A549 (cell line): ENCODE results near the gene LPAR1. TPM values are rescaled to one million over a fixed set of nuclear protein-coding genes. Genes with fewer than 3 reads are reported as not detected.
A peak's percentile ranks its signal among the peaks of the same experiment; 100 is the strongest.

Experiments
- ATAC-seq, 2 experiments: fragments of 200-7000 bp in 1 of 2; fragments of >200 bp in 1 of 2; cut with Nextera tagmentation in 1 of 2; cut with Tn5 transposase in 1 of 2; 3 replicates each; pipeline versions ENCODE4 v1.8.0 to v1.9.1; 2018 to 2020; ENCODE audit warnings: mild to moderate bottlenecking in 1 of 2, moderate library complexity in 1 of 2
- CTCF ChIA-PET: fragments of 300-600 bp; sonication (Branson Sonifier 250); formaldehyde crosslinking; extraction: SDS; loops from one replicate; lab custom pipeline; 2021; ENCODE audit warnings: antibody characterized with exemption, inconsistent platforms; lab: Yijun Ruan, JAX
- POLR2A ChIA-PET: fragments of 350-600 bp; formaldehyde crosslinking; extraction: SDS; loops from one replicate; lab custom pipeline; 2021; ENCODE audit warnings: antibody characterized with exemption, inconsistent platforms; lab: Yijun Ruan, JAX
- DNase-seq, 2 experiments: peaks; one replicate each; pipeline versions ENCODE4 v3.0.0 to v3.0.0-alpha.2; 2011 to 2016; ENCODE audit warnings: low read depth in 1 of 2, low spot score in 1 of 2
- FAIRE-seq: peaks from 2 replicates; lab custom pipeline; 2011; peaks lifted over from hg19 to GRCh38; lab: Jason Lieb, UNC
- H3K27ac ChIP-seq, 2 experiments: fragments of >200 bp; sonication (Bioruptor Twin); formaldehyde crosslinking; 3 replicates each; pipeline ENCODE4 v1.5.1; 2016 to 2017
- H3K4me1 ChIP-seq: fragments of >200 bp; sonication (Bioruptor Twin); formaldehyde crosslinking; 3 replicates; pipeline ENCODE4 v1.6.1; 2016
- H3K4me2 ChIP-seq: fragments of >200 bp; sonication (Bioruptor Twin); formaldehyde crosslinking; 3 replicates; pipeline ENCODE4 v1.6.1; 2016
- H3K4me3 ChIP-seq: fragments of >200 bp; sonication (Bioruptor Twin); formaldehyde crosslinking; 3 replicates; pipeline ENCODE4 v1.5.1; 2016
- H3K9me3 ChIP-seq: fragments of >200 bp; sonication (Bioruptor Twin); formaldehyde crosslinking; 3 replicates; pipeline ENCODE4 v1.6.1; 2016
- GATA3 ChIP-seq: IDR thresholded peaks from 2 replicates; pipeline ENCODE4 v1.6.1; 2012; ENCODE audit warnings: borderline replicate concordance
- HEYL ChIP-seq: fragments of 250-450 bp; sonication (Bioruptor Pico); IDR thresholded peaks from 2 replicates; pipeline ENCODE4 v1.8.0; 2021; ENCODE audit warnings: mild to moderate bottlenecking, moderate library complexity
- HMGXB4 ChIP-seq: fragments of 250-450 bp; sonication (Bioruptor Pico); IDR thresholded peaks from 2 replicates; pipeline ENCODE4 v1.5.0; 2021; ENCODE audit warnings: mild to moderate bottlenecking, moderate library complexity, borderline replicate concordance
- NPAS2 ChIP-seq: fragments of 250-450 bp; sonication (Bioruptor Pico); IDR thresholded peaks from 2 replicates; pipeline ENCODE4 v1.8.0; 2022; ENCODE audit warnings: mild to moderate bottlenecking, moderate library complexity, borderline replicate concordance
- POLR2A ChIP-seq: IDR thresholded peaks from 2 replicates; pipeline ENCODE4 v1.6.1; 2012; ENCODE audit warnings: mild to moderate bottlenecking, low read length
- POLR2AphosphoS2 ChIP-seq: conservative IDR thresholded peaks from 2 replicates; pipeline ENCODE4 v1.6.1; 2012; ENCODE audit warnings: low read length, improper control_type of control experiment, inconsistent platforms
- RAD21 ChIP-seq, 2 experiments: fragments of >200 bp in 1 of 2; sonication (Bioruptor Twin) in 1 of 2; formaldehyde crosslinking in 1 of 2; IDR thresholded peaks in 1 of 2; conservative IDR thresholded peaks in 1 of 2; 2 replicates in 1 of 2; 3 replicates in 1 of 2; pipeline ENCODE4 v1.6.1; 2012 to 2018; ENCODE audit warnings: inconsistent platforms in 1 of 2
- RARB ChIP-seq: fragments of 250-450 bp; sonication (Bioruptor Pico); IDR thresholded peaks from 2 replicates; pipeline ENCODE4 v1.8.0; 2021; ENCODE audit warnings: mild to moderate bottlenecking, moderate library complexity
- SREBF2 ChIP-seq: fragments of 450-650 bp; IDR thresholded peaks from 2 replicates; pipeline ENCODE4 v1.6.1; 2014; ENCODE audit warnings: mild to moderate bottlenecking, moderate library complexity
- TP53 ChIP-seq: fragments of 250-450 bp; sonication (Bioruptor Pico); IDR thresholded peaks from 2 replicates; pipeline ENCODE4 v1.5.0; 2021; ENCODE audit warnings: mild to moderate bottlenecking, moderate library complexity
- ZFP36 ChIP-seq: fragments of 450-650 bp; IDR thresholded peaks from 2 replicates; pipeline ENCODE4 v1.6.1; 2014; ENCODE audit warnings: borderline replicate concordance; ENCODE audit not compliant: partially characterized antibody
- ZNF302 ChIP-seq: fragments of 250-450 bp; sonication (Bioruptor Pico); IDR thresholded peaks from 2 replicates; pipeline ENCODE4 v1.9.0; 2021; ENCODE audit warnings: inconsistent platforms, mild to moderate bottlenecking, moderate library complexity
- WGBS: methylation state at CpG from one replicate; pipeline ENCODE4 v1.1.6; 2017; ENCODE audit errors: missing lambda C conversion rate; 5-methylcytosine and 5-hydroxymethylcytosine counted together
- polyA minus RNA-seq: library from RNA; depleted of rRNA, polyadenylated mRNA; stranded (reverse); fragments of >200 nt; gene quantifications from 2 replicates; pipeline ENCODE4 v1.2.3, GENCODE V29; 2011; rRNA and poly(A)+ RNA removed
- polyA plus RNA-seq, 4 experiments: library from polyadenylated mRNA; depleted of rRNA in 3 of 4; stranded (reverse); fragments of >200 nt; fragmentation: RNase III in 1 of 4; extraction: RNeasy Plus Mini Kit Qiagen cat#74134 plus additional on column Dnase treatment in 1 of 4; gene quantifications; 2 replicates in 3 of 4; 3 replicates in 1 of 4; pipeline ENCODE4 v1.2.3, GENCODE V29; 2011 to 2017
- TF ChIP-seq, protein P1 (sequence below): fragments of 450-650 bp; IDR thresholded peaks from 2 replicates; pipeline ENCODE4 v1.6.1; 2014; ENCODE audit warnings: antibody characterized with exemption
- TF ChIP-seq, protein P2 (sequence below): IDR thresholded peaks from 2 replicates; pipeline ENCODE4 v1.6.1; 2012; ENCODE audit warnings: low read depth, borderline replicate concordance
- TF ChIP-seq, protein P3 (sequence below): fragments of >200 bp; sonication (Bioruptor Twin); formaldehyde crosslinking; IDR thresholded peaks from 3 replicates; pipeline ENCODE4 v1.5.1; 2016
- TF ChIP-seq, protein P4 (sequence below): fragments of >200 bp; sonication (Bioruptor Twin); formaldehyde crosslinking; IDR thresholded peaks from 2 replicates; pipeline ENCODE4 v1.6.1; 2016
- TF ChIP-seq, protein P5 (sequence below): IDR thresholded peaks from 2 replicates; pipeline ENCODE4 v1.6.1; 2012

Gene LPAR1
- polyA plus RNA-seq (2011; rRNA removed) = 33.7 and 40.1 TPM in 2 replicates
- polyA plus RNA-seq (2012; cell fraction: cytosol; rRNA removed) = 14.1 and 17.6 TPM in 2 replicates
- 13.1 and 14.5 TPM in 2 replicates for polyA plus RNA-seq (2012; cell fraction: nucleus; rRNA removed)
- polyA plus RNA-seq (2017; fragmentation: RNase III; extraction: RNeasy Plus Mini Kit Qiagen cat#74134 plus additional on column Dnase treatment) = 14.9 to 15.8 TPM (median 15.8 TPM) in 3 replicates
- polyA minus RNA-seq = 112 and 160 TPM in 2 replicates

- H3K9me3 ChIP-seq = no peaks in the 10 kb centered on the region
- ChIA-PET CTCF (interaction anchor here (0.7 to 1.5 kb wide), 3 partner anchors 12 to 364 kb away, joined by 3 to 4 read pairs (median 3); no protein-coding TSS in a partner anchor), POLR2A (interaction anchor here (0.6 to 1.2 kb wide), 3 partner anchors 331 to 400 kb away, joined by 4 to 6 read pairs (median 6); no protein-coding TSS in a partner anchor)
- DNase-seq = peak in 1 of 2 experiments; percentile 65
- 4% methylated on average over 26 of the region's 72 CpGs for WGBS
- peaks cover 37% of the 10 kb centered on the region for H3K4me1 ChIP-seq
- H3K4me3 ChIP-seq = peak within 1 kb of the TSS; percentile 70
- FAIRE-seq = no peak
- TF ChIP-seq HMGXB4 (no peak), ZFP36 (no peak), HEYL (CRISPR knock-in tag) (no peak), RARB (CRISPR knock-in tag) (no peak), POLR2A (peak; percentile 19; the same call in 1 of the 2 replicates), GATA3 (no peak), NPAS2 (CRISPR knock-in tag) (no peak), ZNF302 (CRISPR knock-in tag) (no peak), RAD21 (conservative IDR thresholded peaks at IDR 0.05 in 1 of 2, IDR thresholded peaks at IDR 0.05 in 1 of 2) (no peak), POLR2AphosphoS2 (no peak), SREBF2 (no peak)
- TF ChIP-seq, protein P1, sequence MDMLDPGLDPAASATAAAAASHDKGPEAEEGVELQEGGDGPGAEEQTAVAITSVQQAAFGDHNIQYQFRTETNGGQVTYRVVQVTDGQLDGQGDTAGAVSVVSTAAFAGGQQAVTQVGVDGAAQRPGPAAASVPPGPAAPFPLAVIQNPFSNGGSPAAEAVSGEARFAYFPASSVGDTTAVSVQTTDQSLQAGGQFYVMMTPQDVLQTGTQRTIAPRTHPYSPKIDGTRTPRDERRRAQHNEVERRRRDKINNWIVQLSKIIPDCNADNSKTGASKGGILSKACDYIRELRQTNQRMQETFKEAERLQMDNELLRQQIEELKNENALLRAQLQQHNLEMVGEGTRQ = no peak
- TF ChIP-seq, protein P2, sequence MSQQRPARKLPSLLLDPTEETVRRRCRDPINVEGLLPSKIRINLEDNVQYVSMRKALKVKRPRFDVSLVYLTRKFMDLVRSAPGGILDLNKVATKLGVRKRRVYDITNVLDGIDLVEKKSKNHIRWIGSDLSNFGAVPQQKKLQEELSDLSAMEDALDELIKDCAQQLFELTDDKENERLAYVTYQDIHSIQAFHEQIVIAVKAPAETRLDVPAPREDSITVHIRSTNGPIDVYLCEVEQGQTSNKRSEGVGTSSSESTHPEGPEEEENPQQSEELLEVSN = peak; percentile 61; the same call in 1 of the 2 replicates
- TF ChIP-seq, protein P3, sequence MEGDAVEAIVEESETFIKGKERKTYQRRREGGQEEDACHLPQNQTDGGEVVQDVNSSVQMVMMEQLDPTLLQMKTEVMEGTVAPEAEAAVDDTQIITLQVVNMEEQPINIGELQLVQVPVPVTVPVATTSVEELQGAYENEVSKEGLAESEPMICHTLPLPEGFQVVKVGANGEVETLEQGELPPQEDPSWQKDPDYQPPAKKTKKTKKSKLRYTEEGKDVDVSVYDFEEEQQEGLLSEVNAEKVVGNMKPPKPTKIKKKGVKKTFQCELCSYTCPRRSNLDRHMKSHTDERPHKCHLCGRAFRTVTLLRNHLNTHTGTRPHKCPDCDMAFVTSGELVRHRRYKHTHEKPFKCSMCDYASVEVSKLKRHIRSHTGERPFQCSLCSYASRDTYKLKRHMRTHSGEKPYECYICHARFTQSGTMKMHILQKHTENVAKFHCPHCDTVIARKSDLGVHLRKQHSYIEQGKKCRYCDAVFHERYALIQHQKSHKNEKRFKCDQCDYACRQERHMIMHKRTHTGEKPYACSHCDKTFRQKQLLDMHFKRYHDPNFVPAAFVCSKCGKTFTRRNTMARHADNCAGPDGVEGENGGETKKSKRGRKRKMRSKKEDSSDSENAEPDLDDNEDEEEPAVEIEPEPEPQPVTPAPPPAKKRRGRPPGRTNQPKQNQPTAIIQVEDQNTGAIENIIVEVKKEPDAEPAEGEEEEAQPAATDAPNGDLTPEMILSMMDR = 0 out of 3 replicates have a peak, but pooled peaks have one; percentile 4
- TF ChIP-seq, protein P4, sequence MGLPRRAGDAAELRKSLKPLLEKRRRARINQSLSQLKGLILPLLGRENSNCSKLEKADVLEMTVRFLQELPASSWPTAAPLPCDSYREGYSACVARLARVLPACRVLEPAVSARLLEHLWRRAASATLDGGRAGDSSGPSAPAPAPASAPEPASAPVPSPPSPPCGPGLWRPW = no peak
- TF ChIP-seq, protein P5, sequence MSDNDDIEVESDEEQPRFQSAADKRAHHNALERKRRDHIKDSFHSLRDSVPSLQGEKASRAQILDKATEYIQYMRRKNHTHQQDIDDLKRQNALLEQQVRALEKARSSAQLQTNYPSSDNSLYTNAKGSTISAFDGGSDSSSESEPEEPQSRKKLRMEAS = peak; percentile 68
- H3K27ac ChIP-seq = peak within 1 kb of the TSS; percentile 90 to 96
- ATAC-seq = peak; percentile 69 to 78
- peak within 1 kb of the TSS; percentile 77 for H3K4me2 ChIP-seq
Measured at GRCh38 chr9:111038331-111039230, at the start of gene LPAR1. Gene LPAR1 (minus strand): TSS chr9:111038470. CDS start chr9:110972117, 66,353 bp downstream.

GRCh38 chr9:111078391-111079038 is 40.2 kb upstream of the LPAR1 start:
- no peaks in the 10 kb centered on the region for H3K4me1 ChIP-seq
- ATAC-seq (no peak), DNase-seq (no peak), FAIRE-seq (no peak)
- WGBS = 88% methylated on average over 1 of the region's 1 CpG
- H3K4me3 ChIP-seq = no peak overlapping the region
- no peak for TF ChIP-seq TP53 (CRISPR knock-in tag)
- H3K4me2 ChIP-seq = no peak overlapping the region
- no peaks in the 10 kb centered on the region for H3K9me3 ChIP-seq
- no peak overlapping the region for H3K27ac ChIP-seq
- ChIA-PET POLR2A (interaction anchor here (0.6 kb wide), 1 partner anchor 49 kb away, joined by 3 read pairs; no protein-coding TSS in a partner anchor), CTCF (interaction anchor here (1.0 kb wide), 1 partner anchor 11 kb away, joined by 3 read pairs; no protein-coding TSS in a partner anchor)
